HepG2 (cell line): ENCODE measurements around the gene FUOM. TPM values are rescaled to one million over a fixed set of nuclear protein-coding genes. Genes with fewer than 3 reads are reported as not detected.

Source experiments
- ATAC-seq: fragments of 200-7000 bp; cut with Tn5 transposase; 3 replicates; pipeline ENCODE4 v1.9.1; 2020; ENCODE audit warnings: mild to moderate bottlenecking, moderate library complexity
- BruUV-seq: library from RNA; stranded (reverse); fragments of 400-500 nt; replicated peaks from 2 replicates; lab custom pipeline; 2021; lab: Mats Ljungman, UMichigan
- CTCF ChIA-PET: fragments of 300-600 bp; formaldehyde crosslinking; extraction: SDS; loops from one replicate; lab custom pipeline; 2021; ENCODE audit warnings: low total read pairs, inconsistent platforms, low intra/inter-chr PET ratio; lab: Yijun Ruan, JAX
- POLR2A ChIA-PET: fragments of 350-600 bp; sonication (Branson Sonifier 250); formaldehyde crosslinking; loops from one replicate; lab custom pipeline; 2020; ENCODE audit warnings: antibody characterized with exemption, inconsistent platforms; lab: Yijun Ruan, JAX
- DNase-seq: peaks from one replicate; pipeline ENCODE4 v3.0.0-alpha.2; 2015; ENCODE audit warnings: low spot score
- FAIRE-seq: peaks from 3 replicates; lab custom pipeline; 2011; peaks lifted over from hg19 to GRCh38; lab: Jason Lieb, UNC
- H2AFZ ChIP-seq: one replicate; pipeline ENCODE4 v1.6.1; 2011; ENCODE audit warnings: low read length, inconsistent platforms
- H3K27ac ChIP-seq: fragments of 300-600 bp; 3 replicates; pipeline ENCODE4 v1.8.0; 2011; ENCODE audit warnings: mixed run types, mild to moderate bottlenecking, mixed read lengths, low read length, inconsistent platforms; ENCODE audit not compliant: insufficient read depth; ENCODE audit errors: extremely low read length
- H3K27me3 ChIP-seq, 2 experiments: fragments of 200-600 bp in 1 of 2; 2 replicates in 1 of 2; 3 replicates in 1 of 2; pipeline versions ENCODE4 v1.6.0 to v1.8.0; 2011; ENCODE audit warnings: low read length in 2 of 2, mild to moderate bottlenecking in 2 of 2, moderate library complexity in 2 of 2, inconsistent platforms in 1 of 2; ENCODE audit not compliant: insufficient read depth in 2 of 2, control insufficient read depth in 1 of 2
- H3K36me3 ChIP-seq, 2 experiments: fragments of 200-600 bp in 1 of 2; replicated peaks in 1 of 2; 2 replicates in 1 of 2; 3 replicates in 1 of 2; pipeline versions ENCODE4 v1.5.1 to v1.8.0; 2011; ENCODE audit warnings: low read length in 2 of 2, inconsistent platforms in 1 of 2; ENCODE audit not compliant: insufficient read depth in 2 of 2, control insufficient read depth in 1 of 2
- H3K4me1 ChIP-seq: 2 replicates; pipeline ENCODE4 v1.5.1; 2012; ENCODE audit warnings: low read length, inconsistent platforms; ENCODE audit not compliant: insufficient read depth
- H3K4me2 ChIP-seq: 2 replicates; pipeline ENCODE4 v1.6.0; 2011; ENCODE audit warnings: low read depth, low read length, inconsistent platforms
- H3K4me3 ChIP-seq, 3 experiments: fragments of 200-600 bp in 1 of 3; sonication (generic), shearing (Covaris generic) in 1 of 3; replicated peaks in 1 of 3; 2 replicates each; pipeline ENCODE4 v1.5.1; 2011 to 2016; ENCODE audit warnings: low read length in 3 of 3, inconsistent platforms in 2 of 3, low read depth in 2 of 3, mild to moderate bottlenecking in 2 of 3, control low read depth in 1 of 3, mixed read lengths in 1 of 3; ENCODE audit not compliant: insufficient read depth in 1 of 3
- H3K79me2 ChIP-seq: one replicate; pipeline ENCODE4 v1.6.1; 2011; ENCODE audit warnings: low read length, inconsistent platforms; ENCODE audit not compliant: insufficient read depth
- H3K9ac ChIP-seq: 2 replicates; pipeline ENCODE4 v1.6.0; 2011; ENCODE audit warnings: mild to moderate bottlenecking, low read depth, low read length, inconsistent platforms; ENCODE audit not compliant: insufficient read depth
- H3K9me3 ChIP-seq: 2 replicates; pipeline ENCODE4 v1.5.1; 2012; ENCODE audit warnings: mild to moderate bottlenecking, low read length
- H4K20me1 ChIP-seq: 2 replicates; pipeline ENCODE4 v1.6.0; 2011; ENCODE audit warnings: inconsistent platforms, mild to moderate bottlenecking, low read length, moderate library complexity; ENCODE audit not compliant: insufficient read depth
- FOXP1 ChIP-seq, 2 experiments: fragments of 450-650 bp in 1 of 2; IDR thresholded peaks; 2 replicates each; pipeline ENCODE4 v1.6.1; 2017 to 2018; ENCODE audit warnings: antibody characterized with exemption in 1 of 2
- GATA4 ChIP-seq: sonication (generic); IDR thresholded peaks from 2 replicates; pipeline ENCODE4 v1.6.1; 2016; ENCODE audit warnings: antibody characterized with exemption, low read depth, borderline replicate concordance
- HINFP ChIP-seq: sonication (generic); formaldehyde crosslinking; IDR thresholded peaks from 2 replicates; pipeline ENCODE4 v1.4.0; 2020; ENCODE audit warnings: low read depth, mild to moderate bottlenecking, missing genetic modification reagents
- MIER3 ChIP-seq: IDR thresholded peaks from 2 replicates; pipeline ENCODE4 v1.6.1; 2016; ENCODE audit warnings: missing compliant biosample characterization, borderline replicate concordance
- PITX1 ChIP-seq: sonication (generic); formaldehyde crosslinking; IDR thresholded peaks from 2 replicates; pipeline ENCODE4 v1.5.1; 2020; ENCODE audit warnings: mild to moderate bottlenecking, missing genetic modification reagents
- POGZ ChIP-seq: sonication (generic); formaldehyde crosslinking; IDR thresholded peaks from 2 replicates; pipeline ENCODE4 v1.4.0; 2020; ENCODE audit warnings: mild to moderate bottlenecking, missing genetic modification reagents
- RORA ChIP-seq: sonication (generic); formaldehyde crosslinking; IDR thresholded peaks from 2 replicates; pipeline ENCODE4 v1.5.0; 2020; ENCODE audit warnings: mild to moderate bottlenecking, missing genetic modification reagents, moderate library complexity
- ZMYM4 ChIP-seq: sonication (generic); formaldehyde crosslinking; IDR thresholded peaks from 2 replicates; pipeline ENCODE4 v1.8.1; 2023; ENCODE audit warnings: mild to moderate bottlenecking, missing genetic modification reagents
- ZNF143 ChIP-seq: sonication (generic); formaldehyde crosslinking; IDR thresholded peaks from 2 replicates; pipeline ENCODE4 v1.4.0; 2020; ENCODE audit warnings: missing genetic modification reagents
- ZNF235 ChIP-seq: sonication (generic); formaldehyde crosslinking; IDR thresholded peaks from 2 replicates; pipeline ENCODE4 v1.8.1; 2023; ENCODE audit warnings: mild to moderate bottlenecking, missing genetic modification reagents, borderline replicate concordance
- ZNF574 ChIP-seq: sonication (generic); formaldehyde crosslinking; IDR thresholded peaks from 2 replicates; pipeline ENCODE4 v1.4.0; 2020; ENCODE audit warnings: missing genetic modification reagents
- ZNF747 ChIP-seq: sonication (generic); formaldehyde crosslinking; IDR thresholded peaks from 2 replicates; pipeline ENCODE4 v1.8.1; 2023; ENCODE audit warnings: missing genetic modification reagents, mild to moderate bottlenecking, borderline replicate concordance
- ZZZ3 ChIP-seq: sonication (generic); formaldehyde crosslinking; IDR thresholded peaks from 2 replicates; pipeline ENCODE4 v1.4.0; 2020; ENCODE audit warnings: missing genetic modification reagents, mild to moderate bottlenecking, borderline replicate concordance
- WGBS: methylation state at CpG from one replicate; pipeline ENCODE4 v1.1.6; 2017; ENCODE audit warnings: low lambda C conversion rate; 5-methylcytosine and 5-hydroxymethylcytosine counted together
- in situ Hi-C: cut with HindIII; loops from 2 replicates; pipeline ENCODE4 v1.10.0; 2017; ENCODE audit warnings: low pct_unique_long_range_greater_than_20kb; ENCODE audit not compliant: extremely low pct_ligation_motif_present
- intact Hi-C: fragments of 100-400 bp; cut with micrococcal nuclease; formaldehyde crosslinking; loops from one replicate; pipeline ENCODE4 v1.10.0; 2022; ENCODE audit not compliant: unreplicated experiment
- polyA plus RNA-seq, 8 experiments: library from polyadenylated mRNA; depleted of rRNA in 3 of 8; stranded (reverse) in 7 of 8; unstranded in 1 of 8; fragments of >200 nt; fragmentation: Illumina TruSeq in 4 of 8; extraction: Trizol in 4 of 8; gene quantifications; 2 replicates each; pipeline versions ENCODE4 v1.2.1 to v1.2.3, GENCODE V29; 2011 to 2016; ENCODE audit warnings: low read depth in 4 of 8, missing spikeins in 1 of 8, mixed read lengths in 1 of 8; ENCODE audit not compliant: insufficient read depth in 1 of 8
- total RNA-seq, 5 experiments: library from RNA; depleted of rRNA; stranded (reverse); fragments of >200 nt; fragmentation: Illumina TruSeq; extraction: Trizol; gene quantifications; 2 replicates each; pipeline ENCODE4 v1.2.3, GENCODE V29; 2016; ENCODE audit warnings: low read depth in 1 of 5
- TF ChIP-seq, protein P1 (sequence below): sonication (generic); formaldehyde crosslinking; IDR thresholded peaks from 2 replicates; pipeline ENCODE4 v1.4.0; 2020; ENCODE audit warnings: missing genetic modification reagents

Gene FUOM
- total and polyA plus RNA-seq, 2 of the 13 experiments (the other 11 are each of a cell fraction or from before 2014, with no cell fraction given) = 27.5 to 60.4 TPM

DNA sequence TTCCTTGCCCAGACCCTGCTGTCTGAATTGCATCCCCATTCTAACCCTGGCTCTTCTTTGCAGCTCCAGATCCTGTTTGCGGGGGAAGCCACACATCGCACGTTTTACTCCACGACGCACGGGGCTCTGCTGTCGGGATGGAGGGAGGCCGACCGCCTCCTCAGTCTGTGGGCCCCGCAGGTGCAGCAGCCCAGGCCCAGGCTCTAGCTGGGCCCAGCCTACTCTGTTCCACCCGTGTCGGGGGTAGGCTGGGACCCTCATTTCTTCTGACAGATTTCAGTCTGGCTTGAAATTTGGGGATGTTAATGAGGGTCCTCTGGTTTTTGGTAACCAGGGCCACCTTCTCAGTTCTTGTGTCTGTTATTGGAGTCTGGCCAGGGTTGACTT is 33.4 kb upstream of the FUOM start:
- POLR2A ChIA-PET = interaction anchor here (1.1 kb wide), 1 partner anchor 44 kb away, joined by 4 read pairs; the partner anchor contains the start of gene PRAP1
- CTCF ChIA-PET = no interaction called here
- no peaks in the 10 kb centered on the region for H4K20me1 ChIP-seq
- H3K36me3 ChIP-seq = peaks cover 0 to 7% of the 10 kb centered on the region in 2 experiments; a peak in 1 of 5 replicates
- ATAC-seq (no peak), FAIRE-seq (no peak), DNase-seq (no peak)
- no peaks in the 10 kb centered on the region for H3K9me3 ChIP-seq
- peaks cover 16% of the 10 kb centered on the region for H3K79me2 ChIP-seq
- in situ Hi-C loops (no loop called here), intact Hi-C loops (no loop called here)
- BruUV-seq = no TSS peak
- no peak overlapping the region for H2AFZ ChIP-seq
- peaks cover 22% of the 10 kb centered on the region for H3K4me1 ChIP-seq
- WGBS = 80% methylated on average over 9 of the region's 12 CpGs
- H3K9ac ChIP-seq = no peak overlapping the region
- H3K27me3 ChIP-seq = no peaks in the 10 kb centered on the region; a peak in 1 of 5 replicates
- no peak overlapping the region for H3K27ac ChIP-seq
- no peak overlapping the region for H3K4me2 ChIP-seq
- TF ChIP-seq ZMYM4 (CRISPR knock-in tag) (no peak), ZZZ3 (CRISPR knock-in tag) (no peak), MIER3 (CRISPR knock-in tag) (no peak), ZNF143 (CRISPR knock-in tag) (no peak), ZNF747 (CRISPR knock-in tag) (no peak), HINFP (no peak), POGZ (CRISPR knock-in tag) (no peak), RORA (CRISPR knock-in tag) (no peak), FOXP1 (IDR thresholded peaks at IDR 0.05) (no peak), FOXP1 (CRISPR knock-in tag; IDR thresholded peaks at IDR 0.05) (no peak), ZNF574 (CRISPR knock-in tag) (no peak), PITX1 (CRISPR knock-in tag) (no peak), ZNF235 (CRISPR knock-in tag) (no peak), GATA4 (no peak)
- TF ChIP-seq, protein P1, sequence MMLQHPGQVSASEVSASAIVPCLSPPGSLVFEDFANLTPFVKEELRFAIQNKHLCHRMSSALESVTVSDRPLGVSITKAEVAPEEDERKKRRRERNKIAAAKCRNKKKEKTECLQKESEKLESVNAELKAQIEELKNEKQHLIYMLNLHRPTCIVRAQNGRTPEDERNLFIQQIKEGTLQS (CRISPR knock-in tag) = no peak
- H3K4me3 ChIP-seq = no peak overlapping the region
